Neural progenitor cell (in vitro differentiated cells): ENCODE results near the gene ETV1. TPM values are rescaled to one million over a fixed set of nuclear protein-coding genes. Genes with fewer than 3 reads are reported as not detected.

ENCODE experiments used
- DNase-seq: peaks from one replicate; pipeline ENCODE4 v3.0.0-alpha.2; 2016; ENCODE audit warnings: low spot score
- H2AFZ ChIP-seq: fragments of 200-600 bp; sonication (generic); replicated peaks from 2 replicates; pipeline ENCODE4 v1.6.1; 2016; ENCODE audit warnings: antibody characterized with exemption
- H3F3A ChIP-seq: fragments of 200-600 bp; sonication (generic); 2 replicates; pipeline ENCODE4 v1.6.1; 2016; ENCODE audit warnings: antibody characterized with exemption, low read depth
- H3K27ac ChIP-seq: fragments of 200-600 bp; sonication (generic); 2 replicates; pipeline ENCODE4 v1.5.1; 2016; ENCODE audit warnings: mild to moderate bottlenecking
- H3K27me3 ChIP-seq: fragments of 200-600 bp; sonication (generic); 2 replicates; pipeline ENCODE4 v1.6.1; 2016; ENCODE audit warnings: mild to moderate bottlenecking, moderate library complexity
- H3K36me3 ChIP-seq: fragments of 200-600 bp; sonication (generic); 2 replicates; pipeline ENCODE4 v1.5.1; 2016
- H3K4me1 ChIP-seq: fragments of 200-600 bp; sonication (generic); 2 replicates; pipeline ENCODE4 v1.6.1; 2016; ENCODE audit warnings: mixed run types
- H3K4me2 ChIP-seq: fragments of 200-600 bp; sonication (generic); 2 replicates; pipeline ENCODE4 v1.6.1; 2016
- H3K4me3 ChIP-seq: fragments of 200-600 bp; sonication (generic); 2 replicates; pipeline ENCODE4 v1.5.1; 2016
- H3K79me2 ChIP-seq: fragments of 200-600 bp; sonication (generic); 2 replicates; pipeline ENCODE4 v1.6.1; 2016; ENCODE audit warnings: low read depth
- H3K9ac ChIP-seq: fragments of 200-600 bp; sonication (generic); 2 replicates; pipeline ENCODE4 v1.6.1; 2016
- H3K9me3 ChIP-seq: fragments of 200-600 bp; sonication (generic); 2 replicates; pipeline ENCODE4 v1.5.1; 2016; ENCODE audit warnings: low read depth
- H4K20me1 ChIP-seq: fragments of 200-600 bp; sonication (generic); 2 replicates; pipeline ENCODE4 v1.6.1; 2016; ENCODE audit warnings: low read depth
- H3K27ac Mint-ChIP-seq: 3 replicates; pipeline ENCODE4 v1.8.0; 2021; ENCODE audit warnings: mixed read lengths
- H3K27me3 Mint-ChIP-seq: 2 replicates; pipeline ENCODE4 v1.8.0; 2022; ENCODE audit warnings: low read depth, mild to moderate bottlenecking, inconsistent platforms, moderate library complexity, mixed read lengths; ENCODE audit not compliant: insufficient read depth
- H3K36me3 Mint-ChIP-seq: 3 replicates; pipeline ENCODE4 v1.8.0; 2021; ENCODE audit warnings: mixed read lengths
- H3K4me1 Mint-ChIP-seq: 3 replicates; pipeline ENCODE4 v1.8.0; 2021; ENCODE audit warnings: mixed read lengths
- H3K4me3 Mint-ChIP-seq: 3 replicates; pipeline ENCODE4 v1.8.0; 2021; ENCODE audit warnings: mild to moderate bottlenecking, moderate library complexity, mixed read lengths
- H3K9me3 Mint-ChIP-seq: 3 replicates; pipeline ENCODE4 v1.8.0; 2020; ENCODE audit warnings: mixed read lengths
- CTCF ChIP-seq: fragments of 200-600 bp; sonication (generic); IDR thresholded peaks from 2 replicates; pipeline ENCODE4 v1.5.1; 2017; ENCODE audit warnings: antibody characterized with exemption, mild to moderate bottlenecking
- EZH2 ChIP-seq: fragments of 200-600 bp; sonication (generic); IDR thresholded peaks from 2 replicates; pipeline ENCODE4 v1.6.1; 2017; ENCODE audit warnings: antibody characterized with exemption, mild to moderate bottlenecking, moderate library complexity
- EZH2phosphoT487 ChIP-seq: fragments of 200-600 bp; sonication (generic); IDR thresholded peaks from 2 replicates; pipeline ENCODE4 v1.6.1; 2017; ENCODE audit warnings: antibody characterized with exemption
- total RNA-seq: library from RNA; depleted of rRNA; stranded (reverse); fragments of >200 nt; gene quantifications from 2 replicates; pipeline ENCODE4 v1.2.3, GENCODE V29; 2015; ENCODE audit warnings: low replicate concordance

The ETV1 gene
- total RNA-seq, 1 donor from 2014 or later: 36.8 TPM

- peaks cover 51% of the 10 kb centered on the region for H3K4me1 Mint-ChIP-seq
- H3K27ac Mint-ChIP-seq: peak overlapping the region; percentile 55
- Histone ChIP-seq H3K4me2 (peak overlapping the region; percentile 50), H3K27ac (no peak overlapping the region), H3K27me3 (no peaks in the 10 kb centered on the region), H3K9me3 (no peaks in the 10 kb centered on the region), H3F3A (no peaks in the 10 kb centered on the region), H3K9ac (no peak overlapping the region), H3K4me3 (no peak overlapping the region), H3K79me2 (peaks cover 61% of the 10 kb centered on the region), H3K36me3 (peaks cover 3% of the 10 kb centered on the region), H3K4me1 (peaks cover 33% of the 10 kb centered on the region), H4K20me1 (no peaks in the 10 kb centered on the region), H2AFZ (no peak overlapping the region)
- no peaks in the 10 kb centered on the region for H3K9me3 Mint-ChIP-seq
- no peaks in the 10 kb centered on the region for H3K27me3 Mint-ChIP-seq
- DNase-seq: no peak
- peak overlapping the region; percentile 60 for H3K4me3 Mint-ChIP-seq
- TF ChIP-seq EZH2phosphoT487: no peak
- peaks cover 20% of the 10 kb centered on the region for H3K36me3 Mint-ChIP-seq
These were observed 9.6 kb downstream of the ETV1 start for GRCh38 chr7:13979671-13980435.

DNA sequence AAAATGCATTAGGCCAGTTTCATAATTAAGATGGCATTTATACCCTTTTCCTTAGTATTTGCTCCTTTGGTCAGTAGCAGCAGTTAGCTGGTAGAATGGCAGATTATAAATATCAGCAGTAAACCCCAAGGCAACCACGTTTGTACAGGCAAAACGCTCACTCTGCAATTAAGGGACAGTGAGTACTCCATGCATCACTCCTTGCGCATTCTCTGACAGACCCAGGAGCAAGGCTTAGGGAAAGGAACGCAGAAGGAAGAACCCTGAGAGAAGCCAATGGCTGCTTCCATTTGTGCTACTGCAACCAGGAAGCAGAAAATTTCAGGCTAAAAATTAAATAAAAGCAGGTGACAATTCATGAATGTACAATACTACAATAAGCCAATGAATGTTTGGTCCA is 12.9 kb downstream of the ETV1 start:
- Mint-ChIP-seq H3K27me3 (no peaks in the 10 kb centered on the region), H3K4me3 (no peak overlapping the region), H3K27ac (no peak overlapping the region), H3K4me1 (peaks cover 23% of the 10 kb centered on the region), H3K9me3 (peaks cover under 1% of the 10 kb centered on the region), H3K36me3 (peaks cover 42% of the 10 kb centered on the region)
- Histone ChIP-seq H3K4me3 (no peak overlapping the region), H2AFZ (no peak overlapping the region), H4K20me1 (no peaks in the 10 kb centered on the region), H3K27ac (no peak overlapping the region), H3K27me3 (no peaks in the 10 kb centered on the region), H3K4me1 (peaks cover 18% of the 10 kb centered on the region), H3K4me2 (no peak overlapping the region), H3K9me3 (no peaks in the 10 kb centered on the region), H3K9ac (no peak overlapping the region), H3K36me3 (no peaks in the 10 kb centered on the region), H3K79me2 (peaks cover 29% of the 10 kb centered on the region), H3F3A (no peaks in the 10 kb centered on the region)
- DNase-seq: no peak
- no peak for TF ChIP-seq CTCF

DNA sequence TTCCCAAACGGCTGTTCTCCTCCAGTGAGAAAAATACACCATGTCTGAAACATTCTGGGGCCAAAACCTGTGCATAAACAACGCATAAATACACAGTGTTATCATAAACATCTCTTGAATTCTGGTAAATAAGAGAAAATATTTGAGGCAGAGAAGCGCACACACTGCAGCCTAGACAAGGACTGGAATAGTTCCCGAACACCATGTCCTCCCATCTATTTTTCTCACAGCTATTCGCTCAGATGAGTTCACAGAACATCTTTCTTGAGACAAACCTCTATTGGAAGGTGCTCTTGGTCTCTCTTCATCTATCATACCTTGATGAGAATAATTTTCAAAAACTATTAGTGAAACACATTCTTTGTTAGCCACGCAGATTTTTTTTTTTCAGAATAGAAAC is 24.4 kb downstream of the ETV1 start:
- Histone ChIP-seq H3K36me3 (no peaks in the 10 kb centered on the region), H3K4me1 (no peaks in the 10 kb centered on the region), H3F3A (no peaks in the 10 kb centered on the region), H3K79me2 (peaks cover 28% of the 10 kb centered on the region), H3K9me3 (no peaks in the 10 kb centered on the region), H3K4me2 (no peak overlapping the region), H3K27ac (no peak overlapping the region), H3K27me3 (no peaks in the 10 kb centered on the region), H4K20me1 (no peaks in the 10 kb centered on the region), H2AFZ (no peak overlapping the region), H3K4me3 (no peak overlapping the region), H3K9ac (no peak overlapping the region)
- Mint-ChIP-seq H3K4me3 (no peak overlapping the region), H3K4me1 (no peaks in the 10 kb centered on the region), H3K9me3 (no peaks in the 10 kb centered on the region), H3K27ac (no peak overlapping the region), H3K36me3 (peaks cover 13% of the 10 kb centered on the region), H3K27me3 (no peaks in the 10 kb centered on the region)
- TF ChIP-seq CTCF (no peak), EZH2phosphoT487 (no peak)
- no peak for DNase-seq

DNA sequence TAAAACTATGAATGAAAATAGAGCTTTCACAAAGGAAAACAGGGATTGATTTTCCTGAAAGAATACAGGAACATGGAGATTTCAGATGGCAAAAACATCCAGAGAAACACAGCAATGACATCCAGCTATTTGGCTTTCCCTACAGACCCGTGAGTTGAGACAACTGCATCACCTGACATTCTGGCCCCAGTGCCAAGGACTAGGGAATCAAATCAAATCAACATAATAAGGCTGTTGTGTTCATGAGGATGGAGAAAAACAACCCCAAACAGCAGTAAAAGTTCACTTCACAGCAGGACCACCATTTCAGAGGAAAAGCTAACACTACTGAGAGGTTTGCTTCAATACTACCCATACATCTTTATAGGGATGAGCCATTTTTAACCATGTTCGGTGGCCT is 25.5 kb downstream of the ETV1 start:
- Histone ChIP-seq H3K9me3 (no peaks in the 10 kb centered on the region), H3K27ac (no peak overlapping the region), H3K9ac (no peak overlapping the region), H3K27me3 (no peaks in the 10 kb centered on the region), H3K36me3 (no peaks in the 10 kb centered on the region), H2AFZ (no peak overlapping the region), H3K4me1 (no peaks in the 10 kb centered on the region), H3K4me3 (no peak overlapping the region), H4K20me1 (no peaks in the 10 kb centered on the region), H3F3A (no peaks in the 10 kb centered on the region), H3K4me2 (no peak overlapping the region), H3K79me2 (peaks cover 28% of the 10 kb centered on the region)
- no peak for DNase-seq
- Mint-ChIP-seq H3K36me3 (peaks cover 10% of the 10 kb centered on the region), H3K27ac (no peak overlapping the region), H3K4me3 (no peak overlapping the region), H3K27me3 (no peaks in the 10 kb centered on the region), H3K9me3 (no peaks in the 10 kb centered on the region), H3K4me1 (no peaks in the 10 kb centered on the region)
- TF ChIP-seq CTCF: no peak
- TF ChIP-seq EZH2: no peak
- TF ChIP-seq EZH2phosphoT487: no peak
